Purkinje cell (primary cell): Measurements from ENCODE around the gene LEKR1. TPM values are rescaled to one million over a fixed set of nuclear protein-coding genes. Genes with fewer than 3 reads are reported as not detected.

Experiments
- polyA plus RNA-seq: library from polyadenylated mRNA; unstranded; fragments of >200 nt; fragmentation: Nextera tagmentation; gene quantifications from 2 replicates; pipeline ENCODE4 v1.2.1, GENCODE V29; 2014

LEKR1 gene
- polyA plus RNA-seq = 0.15 and 1.7 TPM in 2 replicates

DNA sequence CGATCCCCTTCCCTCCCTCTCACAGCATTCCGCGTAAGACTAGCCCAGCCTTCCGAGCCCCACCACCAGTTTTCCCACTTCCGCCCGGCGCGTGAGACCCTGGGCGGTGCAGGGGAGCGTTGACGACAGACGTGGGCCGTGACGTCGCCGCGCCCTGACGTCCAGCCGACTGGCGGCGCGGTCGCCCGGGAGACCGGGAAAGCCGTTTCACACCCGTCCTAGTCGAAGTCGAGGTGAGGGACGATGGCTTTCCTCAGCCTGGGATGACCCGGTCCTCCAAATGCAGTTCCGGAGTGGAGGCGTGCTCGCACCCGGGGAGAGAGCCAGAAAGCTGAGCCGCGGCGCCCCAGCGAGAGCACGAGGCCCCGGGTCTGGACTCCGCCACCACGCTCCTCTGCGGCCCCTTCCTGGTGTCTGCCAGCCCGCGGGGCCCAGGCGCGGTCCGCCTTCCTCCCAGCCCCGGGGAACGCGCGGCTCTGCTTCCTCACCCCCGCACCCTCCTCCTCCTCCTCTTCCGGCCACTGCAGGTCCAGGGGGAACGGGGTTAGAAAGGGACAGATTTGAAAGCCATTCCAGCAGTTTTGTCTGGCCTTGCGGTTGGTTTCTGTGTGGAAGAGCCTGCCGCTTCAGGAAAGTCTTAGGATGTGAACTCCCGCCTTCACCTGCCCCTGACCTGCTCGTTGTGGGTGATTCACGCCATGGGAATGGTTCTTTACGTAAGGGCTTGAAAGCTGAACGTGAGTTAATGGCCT is at the start of gene LEKR1:
Gene LEKR1 (plus strand): TSS at position 210 of the 752 bp plus-strand sequence. CDS start 2,977 bp downstream, outside the sequence.

Other genes with a start within 250 kb of the LEKR1 start
- 5.2 and 13.1 TPM in 2 replicates for gene TIPARP, start 151.8 kb upstream of the LEKR1 start, polyA plus RNA-seq